Esophagus (tissue), 2 donors: ENCODE data around the gene ESYT1. TPM values are rescaled to one million over a fixed set of nuclear protein-coding genes. Genes with fewer than 3 reads are reported as not detected.

Experiments
- H3K27ac ChIP-seq, 2 donors: one replicate each; pipeline ENCODE4 v1.5.1; 2013; ENCODE audit warnings: low read depth in 2 of 2, mild to moderate bottlenecking in 2 of 2, inconsistent platforms in 1 of 2, low read length in 1 of 2, moderate library complexity in 1 of 2
- H3K27me3 ChIP-seq, 2 donors: one replicate each; pipeline ENCODE4 v1.6.1; 2013; ENCODE audit warnings: low read length in 2 of 2, control low read depth in 1 of 2, mild to moderate bottlenecking in 1 of 2; ENCODE audit not compliant: insufficient read depth in 2 of 2, control insufficient read depth in 1 of 2
- H3K36me3 ChIP-seq, 2 donors: one replicate each; pipeline ENCODE4 v1.6.1; 2013; ENCODE audit warnings: low read length in 1 of 2; ENCODE audit not compliant: control insufficient read depth in 2 of 2, insufficient read depth in 2 of 2
- H3K4me1 ChIP-seq, 2 donors: one replicate each; pipeline ENCODE4 v1.6.1; 2013; ENCODE audit warnings: low read length in 1 of 2; ENCODE audit not compliant: control insufficient read depth in 2 of 2, insufficient read depth in 2 of 2
- H3K4me3 ChIP-seq, 2 donors: one replicate each; pipeline ENCODE4 v1.5.1; 2013; ENCODE audit warnings: low read length in 2 of 2, mild to moderate bottlenecking in 2 of 2, low read depth in 1 of 2, moderate library complexity in 1 of 2
- H3K9me3 ChIP-seq, 2 donors: one replicate each; pipeline ENCODE4 v1.6.1; 2013; ENCODE audit warnings: mild to moderate bottlenecking in 2 of 2, low read depth in 1 of 2, low read length in 1 of 2, moderate library complexity in 1 of 2; ENCODE audit not compliant: control insufficient read depth in 2 of 2, insufficient read depth in 1 of 2
- WGBS, 2 donors: extraction: QIAGEN DNeasy Blood & Tissue Kit; methylation state at CpG; one replicate each; pipeline ENCODE4 v1.1.7; 2013; 5-methylcytosine and 5-hydroxymethylcytosine counted together
- polyA plus RNA-seq, 2 donors: library from polyadenylated mRNA; stranded (reverse); fragments of 200-250 nt; gene quantifications; one replicate each; pipeline ENCODE4 v1.2.3, GENCODE V29; 2013
- donor health status: healthy with polysubstance abuse.
- donor health status: Bipolar disorder and iron deficiency.

The ESYT1 gene
- polyA plus RNA-seq, 2 donors, result 15.6 to 36.6 TPM

DNA sequence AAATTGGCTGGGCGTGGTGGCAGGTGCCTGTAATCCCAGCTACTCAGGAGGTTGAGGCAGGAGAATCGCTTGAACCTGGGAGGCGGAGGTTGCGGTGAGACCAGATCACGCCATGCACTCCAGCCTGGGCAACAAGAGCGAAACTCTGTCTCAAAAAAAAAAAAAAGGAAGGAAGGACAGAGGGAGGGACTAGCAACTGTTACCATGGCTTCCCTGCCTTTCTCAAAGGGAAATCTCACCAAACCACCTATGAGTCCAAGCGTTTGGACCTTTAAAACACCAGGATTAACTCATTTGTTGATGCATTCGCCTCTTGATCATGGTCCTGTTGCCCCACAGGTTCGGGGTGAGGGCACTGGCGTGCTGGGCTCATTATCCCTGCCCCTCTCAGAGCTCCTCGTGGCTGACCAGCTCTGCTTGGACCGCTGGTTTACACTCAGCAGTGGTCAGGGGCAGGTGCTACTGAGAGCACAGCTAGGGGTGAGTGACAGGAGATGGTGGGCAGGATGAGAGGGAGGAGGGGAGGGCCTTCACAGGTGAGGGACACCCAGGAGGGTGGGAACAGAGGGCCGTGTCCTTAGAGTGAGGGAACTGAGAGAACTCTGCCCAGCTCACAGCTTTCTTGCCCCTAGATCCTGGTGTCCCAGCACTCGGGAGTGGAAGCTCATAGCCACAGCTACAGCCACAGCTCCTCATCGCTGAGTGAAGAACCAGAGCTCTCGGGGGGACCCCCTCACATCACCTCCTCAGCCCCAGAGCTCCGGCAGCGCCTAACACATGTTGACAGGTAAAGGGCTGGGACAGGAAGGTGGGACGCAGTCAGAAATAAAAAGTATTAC lies 14.1 kb downstream of the ESYT1 start:
- Histone ChIP-seq H3K27ac (no peak overlapping the region), H3K4me3 (no peak overlapping the region), H3K9me3 (no peaks in the 10 kb centered on the region), H3K27me3 (no peaks in the 10 kb centered on the region), H3K4me1 (peaks cover 0 to 3% of the 10 kb centered on the region in 2 donors), H3K36me3 (peaks cover 15 to 42% of the 10 kb centered on the region in 2 donors)
- 87% methylated on average over 17 to 19 of the region's 19 CpGs for whole genome bisulfite sequencing, 2 donors

GRCh38 chr12:56143217-56143616 lies 15.2 kb downstream of the ESYT1 start:
- peaks cover 14 to 33% of the 10 kb centered on the region in 2 donors for H3K36me3 ChIP-seq
- WGBS, 2 donors, result 60 to 70% methylated on average over 4 of the region's 4 CpGs

GRCh38 chr12:56143870-56144269 lies 15.8 kb downstream of the ESYT1 start:
- 75 to 81% methylated on average over 8 of the region's 8 CpGs for WGBS, 2 donors
- Histone ChIP-seq H3K4me1 (peaks cover 0 to 3% of the 10 kb centered on the region in 2 donors), H3K27me3 (no peaks in the 10 kb centered on the region), H3K27ac (peak overlapping the region in 1 of 2 donors; percentile 5), H3K36me3 (peaks cover 14 to 29% of the 10 kb centered on the region in 2 donors), H3K4me3 (no peak overlapping the region), H3K9me3 (no peaks in the 10 kb centered on the region)

More at GRCh38 chr12:56143217-56143616, 15.2 kb downstream of the ESYT1 start:
- H3K4me1 ChIP-seq, result peaks cover 0 to 3% of the 10 kb centered on the region in 2 donors
- no peak overlapping the region for H3K4me3 ChIP-seq
- H3K27ac ChIP-seq, result peak overlapping the region; percentile 36 to 41
- no peaks in the 10 kb centered on the region for H3K27me3 ChIP-seq
- H3K9me3 ChIP-seq, result no peaks in the 10 kb centered on the region

DNA sequence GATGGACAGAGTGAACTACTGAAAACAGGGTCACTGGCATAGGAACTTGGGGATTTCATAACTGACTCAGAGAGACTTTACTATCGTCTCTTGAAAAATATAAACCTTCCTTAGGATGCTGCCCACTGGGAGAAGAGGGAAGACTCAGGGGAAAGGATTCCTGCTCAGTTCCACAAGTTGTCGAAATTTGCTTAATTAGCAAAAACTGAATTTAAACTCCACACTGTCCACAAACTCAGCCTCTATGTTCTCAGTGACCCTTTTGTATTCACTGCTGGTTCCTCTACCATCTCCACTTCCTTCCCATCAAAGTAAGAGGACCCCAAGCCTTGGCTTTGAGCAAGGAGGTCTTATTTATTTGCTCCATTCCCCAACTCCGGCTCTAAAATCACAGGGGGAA lies 17.1 kb downstream of the ESYT1 start:
- Histone ChIP-seq H3K36me3 (peaks cover 14 to 29% of the 10 kb centered on the region in 2 donors), H3K4me3 (no peak overlapping the region), H3K9me3 (no peaks in the 10 kb centered on the region), H3K27me3 (no peaks in the 10 kb centered on the region), H3K4me1 (peaks cover 0 to 3% of the 10 kb centered on the region in 2 donors), H3K27ac (no peak overlapping the region)
- WGBS, 2 donors, result 83 to 90% methylated on average over 3 of the region's 3 CpGs

- Histone ChIP-seq H3K27me3 (no peaks in the 10 kb centered on the region), H3K4me1 (peaks cover 0 to 3% of the 10 kb centered on the region in 2 donors), H3K4me3 (no peak overlapping the region), H3K36me3 (peaks cover 14 to 22% of the 10 kb centered on the region in 2 donors), H3K27ac (no peak overlapping the region), H3K9me3 (no peaks in the 10 kb centered on the region)
- WGBS, 2 donors, result 58 to 62% methylated on average over 13 of the region's 13 CpGs
These were observed 18.7 kb downstream of the ESYT1 start for GRCh38 chr12:56146492-56147460.

- no peaks in the 10 kb centered on the region for H3K9me3 ChIP-seq
- no peak overlapping the region for H3K4me3 ChIP-seq
- peaks cover 0 to 2% of the 10 kb centered on the region in 2 donors for H3K36me3 ChIP-seq
- H3K4me1 ChIP-seq, result peaks cover 0 to 3% of the 10 kb centered on the region in 2 donors
- no peak overlapping the region for H3K27ac ChIP-seq
- H3K27me3 ChIP-seq, result no peaks in the 10 kb centered on the region
- 63 to 64% methylated on average over 3 of the region's 3 CpGs for WGBS, 2 donors
These were observed 22.5 kb downstream of the ESYT1 start for GRCh38 chr12:56150563-56150962.

GRCh38 chr12:56151672-56152131 lies 23.6 kb downstream of the ESYT1 start:
- Histone ChIP-seq H3K9me3 (no peaks in the 10 kb centered on the region), H3K36me3 (peaks cover 0 to 2% of the 10 kb centered on the region in 2 donors), H3K27me3 (no peaks in the 10 kb centered on the region), H3K4me3 (peak overlapping the region; percentile 50 to 66), H3K4me1 (peaks cover 0 to 3% of the 10 kb centered on the region in 2 donors), H3K27ac (peak overlapping the region; percentile 94 to 100)
- 5 to 7% methylated on average over 12 of the region's 12 CpGs for WGBS, 2 donors

DNA sequence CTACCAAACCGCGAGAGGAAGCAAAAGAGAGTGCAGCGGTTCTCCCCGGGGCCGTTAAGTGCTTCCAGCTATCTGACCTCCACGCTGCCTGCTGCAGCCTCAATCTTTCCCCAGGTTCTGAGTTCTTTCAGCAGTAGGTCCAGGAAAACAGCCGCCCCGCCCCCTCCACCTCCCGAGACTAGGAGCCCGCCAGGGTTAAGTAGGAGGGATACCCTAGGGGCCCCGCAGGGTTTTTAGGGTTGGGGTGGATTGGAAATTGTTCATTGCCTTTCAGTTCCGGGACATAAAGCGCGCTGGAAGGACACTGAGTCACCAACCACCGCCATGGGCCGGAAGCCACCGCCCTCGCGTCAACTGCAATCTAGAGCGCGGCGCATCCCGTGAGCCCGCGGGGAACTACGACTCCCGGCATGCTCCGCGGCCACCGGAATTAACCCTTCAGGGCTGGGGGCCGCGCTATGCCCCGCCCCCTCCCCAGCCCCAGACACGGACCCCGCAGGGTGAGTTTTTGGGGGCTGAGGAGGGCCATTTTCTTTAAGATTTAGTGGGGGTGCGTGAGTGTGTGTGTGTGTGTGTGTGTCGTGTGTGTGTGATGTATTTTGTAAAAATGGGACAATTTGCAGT lies 24.2 kb downstream of the ESYT1 start, which contains the start of gene MYL6B:
MYL6B (plus strand) TSS at position 456 of the 624 bp plus-strand sequence. CDS start 1,332 bp downstream, outside the sequence.
- Histone ChIP-seq H3K4me1 (peaks cover 0 to 3% of the 10 kb centered on the region in 2 donors), H3K36me3 (peaks cover 0 to 2% of the 10 kb centered on the region in 2 donors), H3K27ac (peak within 1 kb of the TSS; percentile 94 to 100), H3K4me3 (peak within 1 kb of the TSS; percentile 50 to 66), H3K27me3 (no peaks in the 10 kb centered on the region), H3K9me3 (no peaks in the 10 kb centered on the region)
- 0 to 1% methylated on average over 37 of the region's 37 CpGs for WGBS, 2 donors
